ENCODE measurements around the gene ZNF326. TPM values are rescaled to one million over a fixed set of nuclear protein-coding genes. Genes with fewer than 3 reads are reported as not detected.
A peak's percentile ranks its signal among the peaks of the same experiment; 100 is the strongest.

The ZNF326 gene
- 22.9 TPM for polyA plus RNA-seq (2013, experiment 1 of 2; ENCODE audit: insufficient read length)
- polyA plus RNA-seq (2013, experiment 2 of 2; ENCODE audit: insufficient read length): 20.2 TPM

- DNase-seq: peak; percentile 97
Measured at GRCh38 chr1:89994805-89995597, at the start of gene ZNF326. Gene ZNF326, plus strand, starts transcription at chr1:89995110. Its CDS starts 148 bp downstream, at chr1:89995258.

- DNase-seq: peak; percentile 39
Measured at GRCh38 chr1:89945852-89946476, 48.9 kb upstream of the ZNF326 start.

- no peak for DNase-seq
Measured at GRCh38 chr1:89946532-89946931, 48.4 kb upstream of the ZNF326 start.

GRCh38 chr1:89948722-89949345, 46.1 kb upstream of the ZNF326 start:
- no peak for DNase-seq

- DNase-seq: no peak
Measured at GRCh38 chr1:89949991-89950624, 44.8 kb upstream of the ZNF326 start.

GRCh38 chr1:89950703-89951102, 44.2 kb upstream of the ZNF326 start:
- DNase-seq: no peak

- DNase-seq: peak; percentile 85
Measured at GRCh38 chr1:89951766-89952604, 42.9 kb upstream of the ZNF326 start.

- no peak for DNase-seq
Measured at GRCh38 chr1:89952605-89953130, 42.2 kb upstream of the ZNF326 start.

- DNase-seq: peak; percentile 88
Measured at GRCh38 chr1:89953131-89953626, 41.7 kb upstream of the ZNF326 start.

- no peak for DNase-seq
Measured at GRCh38 chr1:89953929-89954328, 41.0 kb upstream of the ZNF326 start.

- DNase-seq: no peak
Measured at GRCh38 chr1:89954401-89954800, 40.5 kb upstream of the ZNF326 start.

GRCh38 chr1:89955311-89956205, 39.4 kb upstream of the ZNF326 start:
- DNase-seq: no peak

GRCh38 chr1:89957107-89957506, 37.8 kb upstream of the ZNF326 start:
- no peak for DNase-seq

GRCh38 chr1:89958851-89959654, 35.9 kb upstream of the ZNF326 start:
- DNase-seq: no peak

- no peak for DNase-seq
Measured at GRCh38 chr1:89959719-89960118, 35.2 kb upstream of the ZNF326 start.

- peak; percentile 38 for DNase-seq
Measured at GRCh38 chr1:89962024-89962741, 32.7 kb upstream of the ZNF326 start.

- DNase-seq: peak; percentile 60
Measured at GRCh38 chr1:89962742-89963075, 32.2 kb upstream of the ZNF326 start.

- no peak for DNase-seq
Measured at GRCh38 chr1:89965193-89965768, 29.6 kb upstream of the ZNF326 start.

- no peak for DNase-seq
Measured at GRCh38 chr1:89966656-89967055, 28.3 kb upstream of the ZNF326 start.

All from fibroblast of skin of abdomen (primary cell).